ENCODE measurements around the gene USF3.

The USF3 gene

DNA sequence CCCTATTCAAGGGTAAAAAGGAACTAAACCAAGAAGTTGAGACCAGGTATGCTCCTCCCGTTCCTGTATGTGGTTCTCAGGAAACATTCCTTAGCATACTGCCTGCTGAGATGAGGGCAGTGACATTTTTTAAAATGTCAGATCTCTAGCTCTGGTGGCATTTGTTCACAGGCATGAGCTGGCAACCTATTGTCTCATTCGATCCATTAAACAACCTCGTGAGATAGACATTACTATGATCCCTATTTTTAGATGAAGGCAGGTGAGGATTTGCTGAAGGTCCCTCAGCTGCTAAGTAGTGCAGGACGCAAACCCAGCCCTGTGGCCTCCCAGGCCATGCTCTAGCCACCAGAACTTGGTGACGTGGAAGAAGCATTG lies 89.2 kb downstream of the USF3 start:
- Histone ChIP-seq H3K27ac (no peak overlapping the region), H3K27me3 (ENCODE audit: control insufficient read depth, insufficient read depth, low read length) (no peaks in the 10 kb centered on the region), H3K4me1 (no peaks in the 10 kb centered on the region), H3K4me2 (ENCODE audit: low read length) (no peak overlapping the region), H3K36me3 (ENCODE audit: control insufficient read depth, insufficient read depth, low read length) (no peaks in the 10 kb centered on the region), H3K4me3 (ENCODE audit: low read depth, low read length) (no peak overlapping the region), H3K79me2 (no peaks in the 10 kb centered on the region), H3K9me3 (ENCODE audit: control insufficient read depth, low read length) (no peaks in the 10 kb centered on the region), H3K9ac (no peak overlapping the region), H2AFZ (no peak overlapping the region)
- TF ChIP-seq, protein P1, sequence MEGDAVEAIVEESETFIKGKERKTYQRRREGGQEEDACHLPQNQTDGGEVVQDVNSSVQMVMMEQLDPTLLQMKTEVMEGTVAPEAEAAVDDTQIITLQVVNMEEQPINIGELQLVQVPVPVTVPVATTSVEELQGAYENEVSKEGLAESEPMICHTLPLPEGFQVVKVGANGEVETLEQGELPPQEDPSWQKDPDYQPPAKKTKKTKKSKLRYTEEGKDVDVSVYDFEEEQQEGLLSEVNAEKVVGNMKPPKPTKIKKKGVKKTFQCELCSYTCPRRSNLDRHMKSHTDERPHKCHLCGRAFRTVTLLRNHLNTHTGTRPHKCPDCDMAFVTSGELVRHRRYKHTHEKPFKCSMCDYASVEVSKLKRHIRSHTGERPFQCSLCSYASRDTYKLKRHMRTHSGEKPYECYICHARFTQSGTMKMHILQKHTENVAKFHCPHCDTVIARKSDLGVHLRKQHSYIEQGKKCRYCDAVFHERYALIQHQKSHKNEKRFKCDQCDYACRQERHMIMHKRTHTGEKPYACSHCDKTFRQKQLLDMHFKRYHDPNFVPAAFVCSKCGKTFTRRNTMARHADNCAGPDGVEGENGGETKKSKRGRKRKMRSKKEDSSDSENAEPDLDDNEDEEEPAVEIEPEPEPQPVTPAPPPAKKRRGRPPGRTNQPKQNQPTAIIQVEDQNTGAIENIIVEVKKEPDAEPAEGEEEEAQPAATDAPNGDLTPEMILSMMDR (IDR thresholded peaks at IDR 0.05), result no peak

DNA sequence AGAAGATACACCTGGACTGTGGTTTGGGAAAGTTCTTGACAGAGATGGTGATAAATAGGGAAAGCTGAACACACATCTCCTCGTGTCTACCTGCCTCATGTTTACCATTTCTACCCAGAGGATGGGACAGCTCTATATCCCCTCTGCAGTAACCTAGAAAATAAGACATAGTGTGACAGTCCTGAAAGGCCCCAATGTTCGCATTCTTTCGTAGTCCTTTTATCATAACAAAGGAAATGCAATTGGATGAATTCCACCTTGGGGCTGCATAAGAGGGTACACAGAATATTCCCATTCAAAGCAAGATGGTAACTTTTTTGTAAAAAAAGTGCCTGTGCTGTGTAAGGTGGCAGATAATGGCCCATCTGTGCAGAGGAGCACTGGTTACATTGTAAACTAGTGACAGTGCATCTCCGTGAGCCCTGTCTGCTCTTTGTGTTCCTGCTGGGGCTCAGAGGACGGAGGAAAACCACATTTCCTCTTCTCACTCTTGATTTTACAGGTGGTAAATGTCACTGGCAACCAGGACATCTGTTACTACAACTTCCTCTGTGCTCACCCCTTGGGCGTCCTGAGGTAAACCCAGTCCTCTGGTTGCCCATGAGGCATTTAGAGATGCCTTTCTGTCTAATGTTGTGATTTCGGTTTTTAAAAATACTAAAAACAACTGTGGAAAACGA lies 89.8 kb downstream of the USF3 start:
- no peaks in the 10 kb centered on the region for H3K79me2 ChIP-seq
- H3K27ac ChIP-seq, result no peak overlapping the region
- H3K27me3 ChIP-seq (ENCODE audit: control insufficient read depth, insufficient read depth, low read length), result no peaks in the 10 kb centered on the region
- no peak overlapping the region for H3K4me2 ChIP-seq (ENCODE audit: low read length)
- no peak overlapping the region for H2AFZ ChIP-seq
- H3K9ac ChIP-seq, result no peak overlapping the region
- no peaks in the 10 kb centered on the region for H3K36me3 ChIP-seq (ENCODE audit: control insufficient read depth, insufficient read depth, low read length)
- H3K9me3 ChIP-seq (ENCODE audit: control insufficient read depth, low read length), result no peaks in the 10 kb centered on the region
- H3K4me3 ChIP-seq (ENCODE audit: low read depth, low read length), result no peak overlapping the region
- TF ChIP-seq, protein P1 (IDR thresholded peaks at IDR 0.05), result no peak
- H3K4me1 ChIP-seq, result no peaks in the 10 kb centered on the region

DNA sequence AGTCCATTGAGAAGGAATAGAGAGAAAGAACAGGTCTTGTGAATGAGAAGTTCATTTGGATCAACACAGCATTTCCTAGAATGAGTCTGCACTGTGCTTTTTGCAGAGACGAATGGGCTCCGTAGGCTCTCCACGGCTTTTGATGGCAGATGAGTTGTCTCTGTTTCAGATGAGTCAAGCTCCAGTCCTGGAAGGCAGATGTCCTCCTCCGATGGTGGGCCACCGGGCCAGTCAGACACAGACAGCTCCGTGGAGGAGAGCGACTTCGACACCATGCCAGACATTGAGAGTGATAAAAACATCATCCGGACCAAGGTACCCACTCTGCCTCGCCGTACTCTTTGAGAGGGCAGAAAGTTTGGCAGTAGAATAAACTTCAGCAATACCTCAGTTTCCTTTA lies 93.6 kb downstream of the USF3 start:
- no peaks in the 10 kb centered on the region for H3K9me3 ChIP-seq (ENCODE audit: control insufficient read depth, low read length)
- no peak overlapping the region for H3K4me3 ChIP-seq (ENCODE audit: low read depth, low read length)
- H3K9ac ChIP-seq, result no peak overlapping the region
- no peaks in the 10 kb centered on the region for H3K4me1 ChIP-seq
- H3K27me3 ChIP-seq (ENCODE audit: control insufficient read depth, insufficient read depth, low read length), result no peaks in the 10 kb centered on the region
- H3K27ac ChIP-seq, result no peak overlapping the region
- H3K79me2 ChIP-seq, result no peaks in the 10 kb centered on the region
- TF ChIP-seq, protein P1 (IDR thresholded peaks at IDR 0.05), result no peak
- no peak overlapping the region for H2AFZ ChIP-seq
- H3K36me3 ChIP-seq (ENCODE audit: control insufficient read depth, insufficient read depth, low read length), result no peaks in the 10 kb centered on the region
- H3K4me2 ChIP-seq (ENCODE audit: low read length), result no peak overlapping the region

DNA sequence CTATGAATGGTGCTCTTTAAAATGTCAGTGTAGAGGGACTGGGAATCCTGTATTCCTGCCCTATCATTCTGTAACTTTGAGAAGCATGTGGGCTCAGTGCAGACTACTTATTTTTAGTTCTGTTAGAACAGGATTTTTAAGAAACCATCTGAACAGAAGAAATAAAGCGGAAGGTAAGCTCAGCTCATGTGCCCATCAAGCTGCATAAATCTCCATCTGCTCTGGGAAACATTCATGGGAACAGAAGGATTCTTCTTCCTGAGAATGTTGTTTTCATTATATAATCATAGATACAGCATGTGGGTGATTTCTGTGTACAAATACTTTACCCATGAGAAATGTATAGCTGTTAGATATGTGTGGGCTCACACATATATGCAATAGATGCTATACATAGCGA lies 94.2 kb downstream of the USF3 start:
- Histone ChIP-seq H3K27me3 (ENCODE audit: control insufficient read depth, insufficient read depth, low read length) (no peaks in the 10 kb centered on the region), H3K4me1 (no peaks in the 10 kb centered on the region), H3K4me3 (ENCODE audit: low read depth, low read length) (no peak overlapping the region), H2AFZ (no peak overlapping the region), H3K4me2 (ENCODE audit: low read length) (no peak overlapping the region), H3K27ac (no peak overlapping the region), H3K79me2 (no peaks in the 10 kb centered on the region), H3K36me3 (ENCODE audit: control insufficient read depth, insufficient read depth, low read length) (no peaks in the 10 kb centered on the region), H3K9ac (no peak overlapping the region), H3K9me3 (ENCODE audit: control insufficient read depth, low read length) (no peaks in the 10 kb centered on the region)
- TF ChIP-seq, protein P1 (IDR thresholded peaks at IDR 0.05), result no peak

DNA sequence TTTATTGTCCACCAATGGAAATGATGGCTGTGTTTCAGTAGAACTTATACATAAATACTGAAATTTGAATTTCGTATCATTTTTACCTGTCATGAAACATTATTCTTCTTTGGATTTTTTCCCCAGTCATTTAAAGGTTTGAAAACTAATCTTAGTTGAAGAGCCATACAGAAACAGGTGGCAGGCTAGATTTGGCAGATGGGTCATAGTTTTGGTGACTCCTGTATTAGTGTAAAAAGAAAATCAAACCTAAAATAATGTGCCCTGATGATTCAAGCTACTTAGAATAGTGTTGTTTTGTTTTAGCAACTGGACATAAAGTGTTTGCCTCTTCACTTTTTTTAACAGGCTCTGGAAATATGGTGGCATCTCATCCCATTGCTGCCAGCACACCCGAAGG lies 95.2 kb downstream of the USF3 start:
- Histone ChIP-seq H3K9ac (no peak overlapping the region), H2AFZ (no peak overlapping the region)

More for the DNA sequence above, 95.2 kb downstream of the USF3 start:
- no peak overlapping the region for H3K27ac ChIP-seq
- H3K4me3 ChIP-seq (ENCODE audit: low read depth, low read length), result no peak overlapping the region
- TF ChIP-seq, protein P1 (IDR thresholded peaks at IDR 0.05), result no peak
- no peaks in the 10 kb centered on the region for H3K9me3 ChIP-seq (ENCODE audit: control insufficient read depth, low read length)
- no peak overlapping the region for H3K4me2 ChIP-seq (ENCODE audit: low read length)
- H3K36me3 ChIP-seq (ENCODE audit: control insufficient read depth, insufficient read depth, low read length), result no peaks in the 10 kb centered on the region
- no peaks in the 10 kb centered on the region for H3K79me2 ChIP-seq
- no peaks in the 10 kb centered on the region for H3K4me1 ChIP-seq
- no peaks in the 10 kb centered on the region for H3K27me3 ChIP-seq (ENCODE audit: control insufficient read depth, insufficient read depth, low read length)
